ENCODE data around the gene ANKRD44. TPM values are rescaled to one million over a fixed set of nuclear protein-coding genes. Genes with fewer than 3 reads are reported as not detected.

The ANKRD44 gene
- total and polyA plus RNA-seq, 2 of the 8 experiments (the other 6 are each of a cell fraction or from before 2014, with no cell fraction given), result 1.2 to 1.3 TPM

DNA sequence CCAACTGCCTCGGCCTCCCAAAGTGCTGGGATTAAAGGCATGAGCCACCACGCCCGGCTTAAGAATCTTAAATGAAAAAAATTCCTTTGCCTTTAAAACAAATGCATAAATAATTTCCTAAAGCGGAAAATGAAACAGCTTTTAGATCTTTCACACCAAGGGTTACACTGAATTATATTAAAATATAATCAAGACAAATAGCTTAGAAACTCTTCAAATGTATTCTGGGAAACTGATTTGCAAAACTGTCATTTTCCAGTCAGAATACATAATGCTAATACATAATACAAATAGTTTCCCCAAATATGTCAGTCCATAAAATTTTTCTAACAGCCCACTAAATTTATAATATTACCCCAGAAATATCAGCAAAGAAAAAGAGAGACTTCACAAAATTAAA lies 315.8 kb downstream of the ANKRD44 start:
- Histone ChIP-seq H4K91ac (replicated peaks; ENCODE audit: insufficient read length, low read length) (no peak overlapping the region), H3K27ac (ENCODE audit: low read depth, low read length) (no peak overlapping the region), H4K20me1 (replicated peaks in 1 of 2; ENCODE audit: control insufficient read depth in 1 of 2, insufficient read depth in 2 of 2, low read length in 2 of 2) (no peaks in the 10 kb centered on the region), H3K4ac (replicated peaks; ENCODE audit: insufficient read length, low read depth, low read length) (no peak overlapping the region), H3K36me3 (ENCODE audit: control insufficient read depth in 2 of 4, insufficient read depth in 4 of 4, low read length in 3 of 4) (no peaks in the 10 kb centered on the region), H3K9me3 (ENCODE audit: insufficient read depth in 2 of 2, low read depth in 1 of 2, low read length in 1 of 2) (no peaks in the 10 kb centered on the region), H4K8ac (ENCODE audit: extremely low read depth, insufficient read depth, low read length) (no peak overlapping the region), H3K9ac (replicated peaks in 1 of 4; ENCODE audit: extremely low read depth in 1 of 4, low read depth in 3 of 4, low read length in 3 of 4) (no peak overlapping the region), H2AK5ac (ENCODE audit: low read depth, low read length) (no peak overlapping the region), H3K4me1 (replicated peaks in 1 of 4; ENCODE audit: control insufficient read depth in 3 of 4, insufficient read depth in 4 of 4, low read length in 3 of 4) (peaks cover 0 to 3% (median 0%) of the 10 kb centered on the region in 4 experiments; a peak in 2 of 7 replicates), H2BK12ac (ENCODE audit: low read depth, low read length) (no peak overlapping the region), H3K79me2 (ENCODE audit: control insufficient read depth in 1 of 2, insufficient read depth in 2 of 2, low read length in 2 of 2) (no peaks in the 10 kb centered on the region), H3K23ac (ENCODE audit: insufficient read length) (no peak overlapping the region), H3K4me2 (ENCODE audit: insufficient read depth in 1 of 2, low read depth in 2 of 2, low read length in 2 of 2) (no peak overlapping the region), H3K27me3 (replicated peaks in 1 of 4; ENCODE audit: control insufficient read depth in 3 of 4, extremely low read depth in 1 of 4, insufficient read depth in 3 of 4, low read length in 3 of 4) (no peaks in the 10 kb centered on the region), H3K14ac (ENCODE audit: insufficient read length) (no peak overlapping the region), H2BK20ac (ENCODE audit: low read length) (no peak overlapping the region), H3K4me3 (ENCODE audit: extremely low read depth in 1 of 4, insufficient read depth in 2 of 4, low read depth in 3 of 4, low read length in 4 of 4) (no peak overlapping the region), H3K18ac (ENCODE audit: extremely low read depth, low read length) (no peak overlapping the region), H2AFZ (ENCODE audit: low read length) (no peak overlapping the region), H2BK15ac (ENCODE audit: low read length) (no peak overlapping the region), H3K79me1 (ENCODE audit: low read depth, low read length) (no peaks in the 10 kb centered on the region), H2BK5ac (ENCODE audit: low read depth, low read length) (no peak overlapping the region), H3K56ac (replicated peaks; ENCODE audit: insufficient read length, low read depth, low read length) (no peak overlapping the region), H4K5ac (ENCODE audit: insufficient read length, low read depth, low read length) (no peak overlapping the region), H2BK120ac (replicated peaks; ENCODE audit: low read depth, low read length) (no peak overlapping the region), H3K23me2 (ENCODE audit: low read depth, low read length) (no peaks in the 10 kb centered on the region)
- 91% methylated on average over 4 of the region's 4 CpGs; no CpG with 5 or more reads in 1 of the 2 experiments for WGBS, 2 experiments (ENCODE audit: extremely low coverage in 1 of 2, insufficient coverage in 1 of 2, insufficient read length in 1 of 2, insufficient replicate concordance in 2 of 2, low coverage in 1 of 2, low lambda C conversion rate in 2 of 2, missing lambda C conversion rate in 1 of 2)
- FAIRE-seq (no peak), DNase-seq (ENCODE audit: low read depth in 1 of 2, low spot score in 2 of 2) (no peak)
- ChIA-PET POLR2A (ENCODE audit: partially characterized antibody) (no interaction called here), CTCF (ENCODE audit: partially characterized antibody) (interaction anchor here (3.0 kb wide), 1 partner anchor 14 kb away, joined by 15 read pairs; no protein-coding TSS in a partner anchor)
- TF ChIP-seq SAP30 (IDR thresholded peaks at IDR 0.05; ENCODE audit: insufficient read depth, insufficient replicate concordance, low read length) (no peak), SIRT6 (IDR thresholded peaks at IDR 0.05; ENCODE audit: low read length) (no peak), HDAC2 (IDR thresholded peaks at IDR 0.05; ENCODE audit: borderline replicate concordance in 1 of 2, low read depth in 2 of 2, low read length in 2 of 2) (no peak), RNF2 (IDR thresholded peaks at IDR 0.05; ENCODE audit: borderline replicate concordance, low read depth, low read length, missing control alignments, poor library complexity, severe bottlenecking) (no peak), SP4 (IDR thresholded peaks at IDR 0.05; ENCODE audit: low read length) (no peak), KDM1A (IDR thresholded peaks at IDR 0.05; ENCODE audit: borderline replicate concordance, low read length) (no peak), SRF (IDR thresholded peaks at IDR 0.05; ENCODE audit: low read depth, low read length) (no peak), EGR1 (IDR thresholded peaks at IDR 0.05; ENCODE audit: borderline replicate concordance, low read depth, low read length) (no peak), EP300 (IDR thresholded peaks at IDR 0.05; ENCODE audit: borderline replicate concordance in 1 of 2, low read depth in 2 of 2, low read length in 2 of 2) (no peak)

All from H1 (cell line).